Measurements from ENCODE around the gene SFXN5. TPM values are rescaled to one million over a fixed set of nuclear protein-coding genes. Genes with fewer than 3 reads are reported as not detected.

The SFXN5 gene
- total RNA-seq, 1 donor from 2014 or later: 8.1 TPM

GRCh38 chr2:72943540-72944395 is 127.7 kb downstream of the SFXN5 start:
- no peak for DNase-seq (ENCODE audit: low read depth in 2 of 2)

- no peak for DNase-seq (ENCODE audit: low read depth in 2 of 2)
Observed at GRCh38 chr2:72942881-72943418, 128.6 kb downstream of the SFXN5 start.

- DNase-seq (ENCODE audit: low read depth in 2 of 2): no peak
Observed at GRCh38 chr2:72942293-72942692, 129.2 kb downstream of the SFXN5 start.

GRCh38 chr2:72940786-72941185 is 130.7 kb downstream of the SFXN5 start:
- DNase-seq (ENCODE audit: low read depth in 2 of 2): no peak

- DNase-seq (ENCODE audit: low read depth in 2 of 2): no peak
Observed at GRCh38 chr2:72940361-72940760, 131.2 kb downstream of the SFXN5 start.

GRCh38 chr2:72938455-72938854 is 133.1 kb downstream of the SFXN5 start:
- no peak for DNase-seq (ENCODE audit: low read depth in 2 of 2)

- no peak for DNase-seq (ENCODE audit: low read depth in 2 of 2)
Observed at GRCh38 chr2:72937356-72937669, 134.2 kb downstream of the SFXN5 start.

GRCh38 chr2:72936660-72937355 is 134.7 kb downstream of the SFXN5 start:
- DNase-seq (ENCODE audit: low read depth in 2 of 2): no peak

GRCh38 chr2:72935611-72935957 is 135.9 kb downstream of the SFXN5 start:
- no peak for DNase-seq (ENCODE audit: low read depth in 2 of 2)

GRCh38 chr2:72934683-72935610 is 136.6 kb downstream of the SFXN5 start:
- no peak for DNase-seq (ENCODE audit: low read depth in 2 of 2)

- DNase-seq (ENCODE audit: low read depth in 2 of 2): no peak
Observed at GRCh38 chr2:72933646-72934151, 137.8 kb downstream of the SFXN5 start.

- DNase-seq (ENCODE audit: low read depth in 2 of 2): no peak
Observed at GRCh38 chr2:72933207-72933606, 138.3 kb downstream of the SFXN5 start.

GRCh38 chr2:72932805-72933204 is 138.7 kb downstream of the SFXN5 start:
- DNase-seq (ENCODE audit: low read depth in 2 of 2): no peak

GRCh38 chr2:72932045-72932740 is 139.3 kb downstream of the SFXN5 start:
- DNase-seq (ENCODE audit: low read depth in 2 of 2): peak in 1 of 2 donors; percentile 18

- no peak for DNase-seq (ENCODE audit: low read depth in 2 of 2)
Observed at GRCh38 chr2:72931280-72931910, 140.1 kb downstream of the SFXN5 start.

- no peak for DNase-seq (ENCODE audit: low read depth in 2 of 2)
Observed at GRCh38 chr2:72929010-72929409, 142.5 kb downstream of the SFXN5 start.

- DNase-seq (ENCODE audit: low read depth in 2 of 2): no peak
Observed at GRCh38 chr2:72927619-72928550, 143.6 kb downstream of the SFXN5 start.

- DNase-seq (ENCODE audit: low read depth in 2 of 2): no peak
Observed at GRCh38 chr2:72926811-72927465, 144.6 kb downstream of the SFXN5 start.

GRCh38 chr2:72926368-72926767 is 145.1 kb downstream of the SFXN5 start:
- no peak for DNase-seq (ENCODE audit: low read depth in 2 of 2)
